Measurements from ENCODE around the gene BTC. TPM values are rescaled to one million over a fixed set of nuclear protein-coding genes. Genes with fewer than 3 reads are reported as not detected.

Gene BTC
- polyA plus RNA-seq, 1 of the 3 experiments (the other 2 are of a cell fraction): not detected

DNA sequence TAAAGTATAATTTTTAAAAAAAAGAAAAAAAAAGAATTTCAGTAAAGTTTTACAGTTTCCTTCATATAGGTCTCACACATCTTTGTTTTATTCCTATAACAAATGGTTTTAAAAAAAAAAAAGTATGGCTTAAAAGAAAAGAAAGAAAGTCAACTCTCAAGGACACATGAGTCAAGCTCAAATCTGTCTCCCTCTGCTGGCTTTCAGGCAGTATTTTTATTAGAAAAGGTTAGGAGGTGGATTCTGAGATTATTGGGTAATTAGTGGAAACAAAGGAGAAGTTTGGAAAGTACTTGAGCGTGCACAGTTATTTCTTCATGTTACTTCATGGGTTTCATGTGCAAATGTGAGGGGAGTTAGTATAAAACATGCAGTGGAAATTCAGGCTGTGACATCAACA lies 36.6 kb upstream of the BTC start:
- Histone ChIP-seq H3K4me2 (no peak overlapping the region), H3K4me3 (ENCODE audit: low read depth in 2 of 2, low read length in 1 of 2) (no peak overlapping the region), H3K27me3 (ENCODE audit: insufficient read depth) (no peaks in the 10 kb centered on the region; the same call in 1 of the 2 replicates), H3K79me2 (ENCODE audit: insufficient read depth) (no peaks in the 10 kb centered on the region), H2AFZ (ENCODE audit: low read depth) (no peak overlapping the region), H3K4me1 (ENCODE audit: control insufficient read depth in 1 of 2, insufficient read depth in 2 of 2, low read depth in 1 of 2, low read length in 1 of 2) (no peaks in the 10 kb centered on the region), H3K9me3 (no peaks in the 10 kb centered on the region), H3F3A (replicated peaks; ENCODE audit: insufficient read depth) (no peaks in the 10 kb centered on the region), H3K27ac (ENCODE audit: low read depth in 2 of 2, low read length in 1 of 2) (no peak overlapping the region), H3K9ac (no peak overlapping the region), H3K36me3 (replicated peaks in 1 of 2; ENCODE audit: control insufficient read depth in 1 of 2, insufficient read depth in 2 of 2, low read length in 1 of 2) (no peaks in the 10 kb centered on the region), H4K20me1 (ENCODE audit: insufficient read depth) (no peaks in the 10 kb centered on the region), H3K9me2 (no peaks in the 10 kb centered on the region)
- no peak for DNase-seq
- ChIA-PET POLR2A (no interaction called here), CTCF (no interaction called here)
- no peak for TF ChIP-seq FOXM1 (IDR thresholded peaks at IDR 0.05; ENCODE audit: low read depth)
- TF ChIP-seq CHD2 (IDR thresholded peaks at IDR 0.05; ENCODE audit: low read length, partially characterized antibody): no peak
- TF ChIP-seq, protein P1, sequence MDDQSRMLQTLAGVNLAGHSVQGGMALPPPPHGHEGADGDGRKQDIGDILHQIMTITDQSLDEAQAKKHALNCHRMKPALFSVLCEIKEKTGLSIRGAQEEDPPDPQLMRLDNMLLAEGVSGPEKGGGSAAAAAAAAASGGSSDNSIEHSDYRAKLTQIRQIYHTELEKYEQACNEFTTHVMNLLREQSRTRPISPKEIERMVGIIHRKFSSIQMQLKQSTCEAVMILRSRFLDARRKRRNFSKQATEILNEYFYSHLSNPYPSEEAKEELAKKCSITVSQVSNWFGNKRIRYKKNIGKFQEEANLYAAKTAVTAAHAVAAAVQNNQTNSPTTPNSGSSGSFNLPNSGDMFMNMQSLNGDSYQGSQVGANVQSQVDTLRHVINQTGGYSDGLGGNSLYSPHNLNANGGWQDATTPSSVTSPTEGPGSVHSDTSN (IDR thresholded peaks at IDR 0.05): no peak
- TF ChIP-seq TCF12 (IDR thresholded peaks at IDR 0.05): no peak
- TF ChIP-seq, protein P2, sequence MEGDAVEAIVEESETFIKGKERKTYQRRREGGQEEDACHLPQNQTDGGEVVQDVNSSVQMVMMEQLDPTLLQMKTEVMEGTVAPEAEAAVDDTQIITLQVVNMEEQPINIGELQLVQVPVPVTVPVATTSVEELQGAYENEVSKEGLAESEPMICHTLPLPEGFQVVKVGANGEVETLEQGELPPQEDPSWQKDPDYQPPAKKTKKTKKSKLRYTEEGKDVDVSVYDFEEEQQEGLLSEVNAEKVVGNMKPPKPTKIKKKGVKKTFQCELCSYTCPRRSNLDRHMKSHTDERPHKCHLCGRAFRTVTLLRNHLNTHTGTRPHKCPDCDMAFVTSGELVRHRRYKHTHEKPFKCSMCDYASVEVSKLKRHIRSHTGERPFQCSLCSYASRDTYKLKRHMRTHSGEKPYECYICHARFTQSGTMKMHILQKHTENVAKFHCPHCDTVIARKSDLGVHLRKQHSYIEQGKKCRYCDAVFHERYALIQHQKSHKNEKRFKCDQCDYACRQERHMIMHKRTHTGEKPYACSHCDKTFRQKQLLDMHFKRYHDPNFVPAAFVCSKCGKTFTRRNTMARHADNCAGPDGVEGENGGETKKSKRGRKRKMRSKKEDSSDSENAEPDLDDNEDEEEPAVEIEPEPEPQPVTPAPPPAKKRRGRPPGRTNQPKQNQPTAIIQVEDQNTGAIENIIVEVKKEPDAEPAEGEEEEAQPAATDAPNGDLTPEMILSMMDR (IDR thresholded peaks at IDR 0.05): peak; percentile 43; the same call in 1 of the 2 replicates
- no peak for TF ChIP-seq TEAD4 (IDR thresholded peaks at IDR 0.05; ENCODE audit: borderline replicate concordance, insufficient read depth)
- no peak for TF ChIP-seq MXI1 (IDR thresholded peaks at IDR 0.05; ENCODE audit: low read depth, low read length)
- WGBS (ENCODE audit: low lambda C conversion rate): 15% methylated on average over 1 of the region's 1 CpG

DNA sequence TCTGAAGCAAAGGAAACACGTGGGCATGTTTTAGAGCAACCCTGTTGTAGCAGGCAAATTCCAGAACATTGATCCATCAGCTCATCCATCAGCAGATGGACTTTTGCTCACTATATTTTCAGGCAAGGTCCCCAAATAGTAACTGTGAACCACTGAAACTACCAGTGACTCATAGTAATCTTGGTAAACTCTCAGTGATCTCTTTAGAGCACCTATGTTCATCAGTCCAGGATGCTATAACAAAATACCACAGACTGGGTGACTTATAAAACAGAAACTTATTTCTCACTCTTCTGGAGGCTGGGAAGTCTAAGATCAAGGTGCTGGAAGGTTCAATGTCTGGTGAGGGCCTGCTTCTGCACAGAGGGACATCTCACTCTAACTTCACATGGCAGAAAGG lies 28.9 kb upstream of the BTC start:
- Histone ChIP-seq H2AFZ (ENCODE audit: low read depth) (no peak overlapping the region), H3F3A (replicated peaks; ENCODE audit: insufficient read depth) (no peaks in the 10 kb centered on the region), H3K4me3 (ENCODE audit: low read depth in 2 of 2, low read length in 1 of 2) (no peak overlapping the region), H3K9me2 (no peaks in the 10 kb centered on the region), H3K4me1 (ENCODE audit: control insufficient read depth in 1 of 2, insufficient read depth in 2 of 2, low read depth in 1 of 2, low read length in 1 of 2) (no peaks in the 10 kb centered on the region), H3K9me3 (no peaks in the 10 kb centered on the region), H3K4me2 (no peak overlapping the region), H3K9ac (no peak overlapping the region), H3K79me2 (ENCODE audit: insufficient read depth) (no peaks in the 10 kb centered on the region), H3K36me3 (replicated peaks in 1 of 2; ENCODE audit: control insufficient read depth in 1 of 2, insufficient read depth in 2 of 2, low read length in 1 of 2) (no peaks in the 10 kb centered on the region), H4K20me1 (ENCODE audit: insufficient read depth) (no peaks in the 10 kb centered on the region), H3K27me3 (ENCODE audit: insufficient read depth) (no peaks in the 10 kb centered on the region; the same call in 1 of the 2 replicates), H3K27ac (ENCODE audit: low read depth in 2 of 2, low read length in 1 of 2) (no peak overlapping the region)
- no peak for DNase-seq
- ChIA-PET POLR2A (no interaction called here), CTCF (no interaction called here)
- WGBS (ENCODE audit: low lambda C conversion rate): 0% methylated on average over 1 of the region's 1 CpG
- TF ChIP-seq YY1 (IDR thresholded peaks at IDR 0.05; ENCODE audit: low read depth) (no peak), POLR2AphosphoS5 (IDR thresholded peaks at IDR 0.05; ENCODE audit: low read depth, low read length) (no peak), JUND (IDR thresholded peaks at IDR 0.05) (no peak), GABPA (IDR thresholded peaks at IDR 0.05; ENCODE audit: low read depth) (no peak), TCF12 (IDR thresholded peaks at IDR 0.05) (no peak), ELF1 (IDR thresholded peaks at IDR 0.05) (no peak), RAD21 (IDR thresholded peaks at IDR 0.05; ENCODE audit: low read length) (no peak), EP300 (IDR thresholded peaks at IDR 0.05; ENCODE audit: borderline replicate concordance in 1 of 2, low read depth in 1 of 2, low read length in 1 of 2) (no peak), GATA2 (CRISPR knock-in tag; IDR thresholded peaks at IDR 0.05) (no peak), FOSL2 (IDR thresholded peaks at IDR 0.05; ENCODE audit: borderline replicate concordance, low read depth) (no peak), TAF1 (IDR thresholded peaks at IDR 0.05; ENCODE audit: borderline replicate concordance, low read depth, low read length) (no peak)
- TF ChIP-seq, protein P3, sequence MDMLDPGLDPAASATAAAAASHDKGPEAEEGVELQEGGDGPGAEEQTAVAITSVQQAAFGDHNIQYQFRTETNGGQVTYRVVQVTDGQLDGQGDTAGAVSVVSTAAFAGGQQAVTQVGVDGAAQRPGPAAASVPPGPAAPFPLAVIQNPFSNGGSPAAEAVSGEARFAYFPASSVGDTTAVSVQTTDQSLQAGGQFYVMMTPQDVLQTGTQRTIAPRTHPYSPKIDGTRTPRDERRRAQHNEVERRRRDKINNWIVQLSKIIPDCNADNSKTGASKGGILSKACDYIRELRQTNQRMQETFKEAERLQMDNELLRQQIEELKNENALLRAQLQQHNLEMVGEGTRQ (IDR thresholded peaks at IDR 0.05; ENCODE audit: borderline replicate concordance, low read depth, low read length): no peak
- TF ChIP-seq, protein P4, sequence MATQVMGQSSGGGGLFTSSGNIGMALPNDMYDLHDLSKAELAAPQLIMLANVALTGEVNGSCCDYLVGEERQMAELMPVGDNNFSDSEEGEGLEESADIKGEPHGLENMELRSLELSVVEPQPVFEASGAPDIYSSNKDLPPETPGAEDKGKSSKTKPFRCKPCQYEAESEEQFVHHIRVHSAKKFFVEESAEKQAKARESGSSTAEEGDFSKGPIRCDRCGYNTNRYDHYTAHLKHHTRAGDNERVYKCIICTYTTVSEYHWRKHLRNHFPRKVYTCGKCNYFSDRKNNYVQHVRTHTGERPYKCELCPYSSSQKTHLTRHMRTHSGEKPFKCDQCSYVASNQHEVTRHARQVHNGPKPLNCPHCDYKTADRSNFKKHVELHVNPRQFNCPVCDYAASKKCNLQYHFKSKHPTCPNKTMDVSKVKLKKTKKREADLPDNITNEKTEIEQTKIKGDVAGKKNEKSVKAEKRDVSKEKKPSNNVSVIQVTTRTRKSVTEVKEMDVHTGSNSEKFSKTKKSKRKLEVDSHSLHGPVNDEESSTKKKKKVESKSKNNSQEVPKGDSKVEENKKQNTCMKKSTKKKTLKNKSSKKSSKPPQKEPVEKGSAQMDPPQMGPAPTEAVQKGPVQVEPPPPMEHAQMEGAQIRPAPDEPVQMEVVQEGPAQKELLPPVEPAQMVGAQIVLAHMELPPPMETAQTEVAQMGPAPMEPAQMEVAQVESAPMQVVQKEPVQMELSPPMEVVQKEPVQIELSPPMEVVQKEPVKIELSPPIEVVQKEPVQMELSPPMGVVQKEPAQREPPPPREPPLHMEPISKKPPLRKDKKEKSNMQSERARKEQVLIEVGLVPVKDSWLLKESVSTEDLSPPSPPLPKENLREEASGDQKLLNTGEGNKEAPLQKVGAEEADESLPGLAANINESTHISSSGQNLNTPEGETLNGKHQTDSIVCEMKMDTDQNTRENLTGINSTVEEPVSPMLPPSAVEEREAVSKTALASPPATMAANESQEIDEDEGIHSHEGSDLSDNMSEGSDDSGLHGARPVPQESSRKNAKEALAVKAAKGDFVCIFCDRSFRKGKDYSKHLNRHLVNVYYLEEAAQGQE (IDR thresholded peaks at IDR 0.05; ENCODE audit: low read depth, low read length): no peak
- TF ChIP-seq, protein P1 (IDR thresholded peaks at IDR 0.05): no peak

All from SK-N-SH (cell line).